Measurements from ENCODE around the gene HOXC10. TPM values are rescaled to one million over a fixed set of nuclear protein-coding genes. Genes with fewer than 3 reads are reported as not detected.

The HOXC10 gene
- total and polyA plus RNA-seq, 10 of the 15 experiments (the other 5 are each of a cell fraction or from before 2014, with no cell fraction given): 0.59 TPM; not detected in 9

GRCh38 chr12:54032086-54032619 is 47.2 kb downstream of the HOXC10 start:
- Histone ChIP-seq H3K27me3 (replicated peaks in 1 of 2; ENCODE audit: control insufficient read depth in 2 of 2, insufficient read depth in 2 of 2, low read length in 1 of 2) (peaks cover 3 to 33% of the 10 kb centered on the region in 2 experiments), H3K27ac (ENCODE audit: control insufficient read depth, insufficient read depth) (no peak overlapping the region), H3K36me3 (ENCODE audit: control insufficient read depth in 2 of 2, insufficient read depth in 2 of 2, low read length in 1 of 2) (no peaks in the 10 kb centered on the region), H3K4me1 (ENCODE audit: control insufficient read depth, insufficient read depth, low read length) (peaks cover 9% of the 10 kb centered on the region), H3K4me3 (no peak overlapping the region), H2AFZ (ENCODE audit: control insufficient read depth, low read depth, low read length) (no peak overlapping the region), H3K9me3 (replicated peaks; ENCODE audit: control insufficient read depth, insufficient read depth, low read length) (no peaks in the 10 kb centered on the region), H4K20me1 (ENCODE audit: control insufficient read depth, insufficient read depth) (no peaks in the 10 kb centered on the region), H3K79me2 (ENCODE audit: control insufficient read depth, insufficient read depth, low read length) (no peaks in the 10 kb centered on the region), H3K9ac (ENCODE audit: control insufficient read depth, insufficient read depth, low read length) (no peak overlapping the region), H3K4me2 (ENCODE audit: control insufficient read depth, insufficient read depth) (no peak overlapping the region)
- intact Hi-C loops (cut with micrococcal nuclease; ENCODE audit: unreplicated experiment) (loop anchor here (1.0 to 2.0 kb wide), 4 partner anchors 26 to 169 kb away; no protein-coding TSS in a partner anchor), in situ Hi-C loops (cut with MboI) (no loop called here)
- POLR2A ChIA-PET: interaction anchor here (0.6 to 2.1 kb wide), 9 partner anchors 9 to 166 kb away, joined by 3 to 12 read pairs (median 4); no protein-coding TSS in a partner anchor
- RAD21 ChIA-PET (ENCODE audit: unreplicated experiment): interaction anchor here (0.7 to 12.6 kb wide), 33 partner anchors 9 to 248 kb away, joined by 3 to 222 read pairs (median 7); partner anchors contain the start of genes CBX5, HNRNPA1, HOXC10 and HOXC4
- DNase-seq (ENCODE audit: low read depth, low spot score): no peak
- peak; percentile 23 for FAIRE-seq
- SMC1A ChIA-PET (ENCODE audit: uncharacterized antibody, unreplicated experiment): interaction anchor here (0.6 to 5.5 kb wide), 45 partner anchors 9 to 408 kb away, joined by 3 to 126 read pairs (median 6); partner anchors contain the start of genes HOXC10, HOXC4, HOXC8 and SMUG1
- TF ChIP-seq ZBTB11 (CRISPR knock-in tag; IDR thresholded peaks at IDR 0.05) (no peak), E2F4 (IDR thresholded peaks at IDR 0.05; ENCODE audit: low read depth, low read length) (no peak), CBFB (IDR thresholded peaks at IDR 0.05; ENCODE audit: low read depth) (no peak), PML (IDR thresholded peaks at IDR 0.05; ENCODE audit: low read length) (no peak), DPF2 (IDR thresholded peaks at IDR 0.05) (no peak), MEF2B (IDR thresholded peaks at IDR 0.05; ENCODE audit: partially characterized antibody, poor library complexity, severe bottlenecking) (no peak), SUPT20H (IDR thresholded peaks at IDR 0.05; ENCODE audit: borderline replicate concordance, control insufficient read depth, low read depth, low read length) (no peak), YBX1 (IDR thresholded peaks at IDR 0.05) (no peak), NFIC (IDR thresholded peaks at IDR 0.05; ENCODE audit: low read depth, low read length) (no peak), SIX5 (IDR thresholded peaks at IDR 0.05; ENCODE audit: low read depth, low read length, severe bottlenecking) (no peak), PKNOX1 (IDR thresholded peaks at IDR 0.05) (no peak), MTA3 (IDR thresholded peaks at IDR 0.05; ENCODE audit: borderline replicate concordance, low read length) (no peak), ATF7 (IDR thresholded peaks at IDR 0.05; ENCODE audit: low read depth) (no peak), MYC (IDR thresholded peaks at IDR 0.05; ENCODE audit: insufficient read depth, insufficient read length, insufficient replicate concordance, low read length, severe bottlenecking) (no peak), ZNF24 (IDR thresholded peaks at IDR 0.05) (no peak), TCF3 (IDR thresholded peaks at IDR 0.05; ENCODE audit: borderline replicate concordance, insufficient read depth, low read depth, low read length) (no peak), PAX8 (IDR thresholded peaks at IDR 0.05) (no peak), NBN (IDR thresholded peaks at IDR 0.05) (no peak), JUNB (IDR thresholded peaks at IDR 0.05) (no peak)
- no peak for ATAC-seq
- 29% methylated on average over 6 of the region's 6 CpGs for WGBS (ENCODE audit: insufficient coverage, insufficient replicate concordance, low lambda C conversion rate, missing lambda C conversion rate)
- CTCF ChIA-PET: interaction anchor here (0.6 to 13.4 kb wide), 46 partner anchors 8 to 466 kb away, joined by 3 to 343 read pairs (median 5); partner anchors contain the start of genes HNRNPA1, HOXC10, HOXC4 and HOXC8
- BruUV-seq (replicated peaks): no TSS peak
